HL-60 (cell line): ENCODE measurements around the gene CTXN3.

Experiments used
- DNase-seq, 2 experiments: peaks; one replicate each; pipeline ENCODE4 v3.0.0-alpha.2; 2010 to 2020; ENCODE audit warnings: low read depth in 1 of 2, low spot score in 1 of 2
- H3K27ac ChIP-seq: fragments of 250-450 bp; sonication (Bioruptor Pico); replicated peaks from 2 replicates; pipeline ENCODE4 v1.5.1; 2020; ENCODE audit warnings: mild to moderate bottlenecking, moderate library complexity
- H3K27me3 ChIP-seq: fragments of 250-450 bp; sonication (Bioruptor Pico); 2 replicates; pipeline ENCODE4 v1.5.1; 2021; ENCODE audit warnings: mild to moderate bottlenecking, moderate library complexity; ENCODE audit not compliant: insufficient read depth, poor library complexity, severe bottlenecking
- H3K4me3 ChIP-seq: replicated peaks from 2 replicates; pipeline ENCODE4 v1.5.1; 2011; ENCODE audit warnings: mild to moderate bottlenecking, control low read depth, low read length; ENCODE audit not compliant: insufficient read depth
- CTCF ChIP-seq: IDR thresholded peaks from one replicate; pipeline ENCODE4 v1.5.1; 2011; ENCODE audit warnings: low read length, control low read depth, inconsistent platforms; ENCODE audit not compliant: insufficient read depth
- GABPA ChIP-seq: IDR thresholded peaks from 2 replicates; pipeline ENCODE4 v1.6.1; 2012; ENCODE audit warnings: low read depth
- POLR2AphosphoS5 ChIP-seq: IDR thresholded peaks from 2 replicates; pipeline ENCODE4 v1.6.1; 2012; ENCODE audit warnings: low read depth
- REST ChIP-seq: IDR thresholded peaks from 2 replicates; pipeline ENCODE4 v1.6.1; 2012; ENCODE audit warnings: low read depth; ENCODE audit not compliant: insufficient replicate concordance
- SPI1 ChIP-seq: IDR thresholded peaks from 2 replicates; pipeline ENCODE4 v1.6.1; 2012; ENCODE audit warnings: low read depth, mild to moderate bottlenecking, borderline replicate concordance

CTXN3 gene

GRCh38 chr5:127660047-127660733 lies 11.3 kb downstream of the CTXN3 start:
- no peak for DNase-seq
- H3K27ac ChIP-seq, result no peak overlapping the region
- no peaks in the 10 kb centered on the region for H3K27me3 ChIP-seq
- no peak overlapping the region for H3K4me3 ChIP-seq
- TF ChIP-seq POLR2AphosphoS5, result no peak
- no peak for TF ChIP-seq REST
- TF ChIP-seq CTCF, result no peak
- TF ChIP-seq GABPA, result no peak
- TF ChIP-seq SPI1, result no peak

GRCh38 chr5:127664093-127664492 lies 15.2 kb downstream of the CTXN3 start:
- H3K27ac ChIP-seq, result no peak overlapping the region
- no peak for DNase-seq
- H3K4me3 ChIP-seq, result no peak overlapping the region
- TF ChIP-seq POLR2AphosphoS5, result no peak
- TF ChIP-seq CTCF, result no peak
- no peak for TF ChIP-seq GABPA
- no peak for TF ChIP-seq REST
- TF ChIP-seq SPI1, result no peak
- H3K27me3 ChIP-seq, result no peaks in the 10 kb centered on the region

- no peak overlapping the region for H3K27ac ChIP-seq
- no peaks in the 10 kb centered on the region for H3K27me3 ChIP-seq
- no peak for DNase-seq
- no peak for TF ChIP-seq SPI1
- TF ChIP-seq REST, result no peak
- no peak for TF ChIP-seq POLR2AphosphoS5
- TF ChIP-seq GABPA, result no peak
- TF ChIP-seq CTCF, result no peak
- H3K4me3 ChIP-seq, result no peak overlapping the region
These were observed 16.8 kb downstream of the CTXN3 start for GRCh38 chr5:127665641-127666040.
